Osteoblast (primary cell): ENCODE data around the gene SPNS3. TPM values are rescaled to one million over a fixed set of nuclear protein-coding genes. Genes with fewer than 3 reads are reported as not detected.

ENCODE experiments used
- DNase-seq: peaks from one replicate; pipeline ENCODE4 v3.0.0; 2011; ENCODE audit warnings: low spot score, mixed read lengths; ENCODE audit not compliant: insufficient read length; ENCODE audit errors: missing footprints
- H2AFZ ChIP-seq: 2 replicates; pipeline ENCODE4 v1.6.0; 2011; ENCODE audit warnings: mild to moderate bottlenecking, low read length
- H3K27ac ChIP-seq: 2 replicates; pipeline ENCODE4 v1.5.1; 2011; ENCODE audit warnings: mild to moderate bottlenecking, low read depth, low read length, moderate library complexity
- H3K27me3 ChIP-seq: 2 replicates; pipeline ENCODE4 v1.6.0; 2012; ENCODE audit warnings: mild to moderate bottlenecking, control low read depth, inconsistent platforms, low read length, moderate library complexity; ENCODE audit not compliant: insufficient read depth
- H3K36me3 ChIP-seq: 2 replicates; pipeline ENCODE4 v1.5.1; 2011; ENCODE audit warnings: mild to moderate bottlenecking, low read length, control low read depth, moderate library complexity; ENCODE audit not compliant: insufficient read depth
- H3K4me1 ChIP-seq: 2 replicates; pipeline ENCODE4 v1.5.1; 2011; ENCODE audit warnings: mild to moderate bottlenecking, low read length, control low read depth, moderate library complexity; ENCODE audit not compliant: insufficient read depth
- H3K4me2 ChIP-seq: 2 replicates; pipeline ENCODE4 v1.6.0; 2011; ENCODE audit warnings: mild to moderate bottlenecking, low read length; ENCODE audit not compliant: insufficient read depth
- H3K4me3 ChIP-seq: fragments of 200-600 bp; sonication (generic); 3 replicates; pipeline ENCODE4 v1.5.1; 2012; ENCODE audit warnings: mild to moderate bottlenecking, low read length, inconsistent platforms; ENCODE audit not compliant: insufficient read depth
- H3K79me2 ChIP-seq: 2 replicates; pipeline ENCODE4 v1.6.0; 2012; ENCODE audit warnings: mild to moderate bottlenecking, low read length, control low read depth, inconsistent platforms; ENCODE audit not compliant: insufficient read depth
- H3K9me3 ChIP-seq: 2 replicates; pipeline ENCODE4 v1.5.1; 2011; ENCODE audit warnings: low read depth, low read length, control low read depth
- H4K20me1 ChIP-seq: 2 replicates; pipeline ENCODE4 v1.6.0; 2012; ENCODE audit warnings: mild to moderate bottlenecking, low read length, control low read depth; ENCODE audit not compliant: insufficient read depth
- CTCF ChIP-seq: IDR thresholded peaks from 2 replicates; pipeline ENCODE4 v1.5.1; 2011; ENCODE audit warnings: mild to moderate bottlenecking, low read depth, low read length, moderate library complexity; ENCODE audit errors: extremely low read depth
- total RNA-seq: library from RNA; depleted of rRNA; stranded (reverse); fragments of >200 nt; gene quantifications from 2 replicates; pipeline ENCODE4 v1.2.3, GENCODE V29; 2012

Gene SPNS3
- total RNA-seq, 1 donor = not detected

DNA sequence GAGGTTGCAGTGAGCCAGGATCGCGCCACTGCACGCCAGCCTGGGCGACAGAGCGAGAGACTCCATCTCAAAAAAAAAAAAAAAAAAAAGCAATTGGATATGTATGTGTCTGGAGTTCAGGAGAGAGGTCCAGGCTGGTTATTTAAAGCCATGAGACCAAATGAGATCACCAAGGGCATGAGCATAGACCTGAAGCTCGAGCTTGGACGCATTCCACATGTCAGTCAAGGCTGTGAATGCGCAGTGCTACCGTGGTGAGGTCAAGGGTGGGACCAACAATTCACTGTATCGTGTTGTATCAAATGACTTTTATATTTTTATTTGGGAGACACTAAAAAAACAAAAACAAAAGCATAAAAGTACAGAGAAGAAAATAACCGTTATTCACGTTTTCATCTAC, 35.8 kb downstream of the SPNS3 start:
- Histone ChIP-seq H3K9me3 (no peaks in the 10 kb centered on the region), H3K27ac (no peak overlapping the region), H3K4me2 (no peak overlapping the region), H3K79me2 (no peaks in the 10 kb centered on the region), H3K4me1 (no peaks in the 10 kb centered on the region), H3K36me3 (no peaks in the 10 kb centered on the region), H3K4me3 (no peak overlapping the region), H4K20me1 (no peaks in the 10 kb centered on the region), H3K27me3 (no peaks in the 10 kb centered on the region), H2AFZ (no peak overlapping the region)
- TF ChIP-seq CTCF = no peak
- DNase-seq = no peak

- Histone ChIP-seq H3K4me2 (no peak overlapping the region), H3K27me3 (no peaks in the 10 kb centered on the region), H3K27ac (no peak overlapping the region), H3K79me2 (no peaks in the 10 kb centered on the region), H4K20me1 (no peaks in the 10 kb centered on the region), H3K9me3 (no peaks in the 10 kb centered on the region), H3K4me1 (no peaks in the 10 kb centered on the region), H3K4me3 (no peak overlapping the region), H3K36me3 (no peaks in the 10 kb centered on the region), H2AFZ (no peak overlapping the region)
- TF ChIP-seq CTCF = no peak
- DNase-seq = peak; percentile 22
Measured at GRCh38 chr17:4472286-4472685, 38.5 kb downstream of the SPNS3 start.

GRCh38 chr17:4474093-4474492, 40.4 kb downstream of the SPNS3 start:
- Histone ChIP-seq H3K27me3 (no peaks in the 10 kb centered on the region), H2AFZ (no peak overlapping the region), H3K4me1 (no peaks in the 10 kb centered on the region), H3K36me3 (no peaks in the 10 kb centered on the region), H3K79me2 (no peaks in the 10 kb centered on the region), H3K27ac (no peak overlapping the region), H4K20me1 (no peaks in the 10 kb centered on the region), H3K9me3 (no peaks in the 10 kb centered on the region), H3K4me3 (no peak overlapping the region), H3K4me2 (no peak overlapping the region)
- no peak for TF ChIP-seq CTCF
- DNase-seq = peak; percentile 22

DNA sequence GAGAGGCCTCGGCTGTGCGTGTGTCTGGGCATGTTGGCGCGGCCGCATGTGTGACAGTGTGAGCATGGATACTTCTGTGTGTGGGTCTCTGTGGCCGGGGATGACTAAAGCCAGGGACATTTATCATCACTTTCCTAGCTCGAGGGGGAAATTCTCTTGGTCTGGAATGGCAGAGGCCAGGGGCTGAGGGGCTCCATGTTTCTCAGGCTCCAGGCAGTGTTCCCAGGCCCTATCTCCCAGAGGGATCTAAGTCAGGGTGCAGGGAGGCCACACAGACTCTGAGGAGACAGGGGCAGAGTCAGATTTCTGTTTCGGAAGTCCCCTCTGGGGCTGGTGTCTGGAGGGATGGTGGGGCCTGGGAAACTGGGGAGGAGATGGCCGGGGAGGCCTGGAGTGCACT, 41.3 kb downstream of the SPNS3 start:
- peak; percentile 48 for DNase-seq
- Histone ChIP-seq H3K4me1 (no peaks in the 10 kb centered on the region), H3K27ac (no peak overlapping the region), H3K27me3 (no peaks in the 10 kb centered on the region), H2AFZ (no peak overlapping the region), H3K4me2 (no peak overlapping the region), H3K36me3 (no peaks in the 10 kb centered on the region), H3K4me3 (no peak overlapping the region), H4K20me1 (no peaks in the 10 kb centered on the region), H3K79me2 (no peaks in the 10 kb centered on the region), H3K9me3 (no peaks in the 10 kb centered on the region)
- no peak for TF ChIP-seq CTCF
